ENCODE measurements around the gene CD80. TPM values are rescaled to one million over a fixed set of nuclear protein-coding genes. Genes with fewer than 3 reads are reported as not detected.

CD80 gene
- total RNA-seq, 1 experiment from 2014 or later: not detected

DNA sequence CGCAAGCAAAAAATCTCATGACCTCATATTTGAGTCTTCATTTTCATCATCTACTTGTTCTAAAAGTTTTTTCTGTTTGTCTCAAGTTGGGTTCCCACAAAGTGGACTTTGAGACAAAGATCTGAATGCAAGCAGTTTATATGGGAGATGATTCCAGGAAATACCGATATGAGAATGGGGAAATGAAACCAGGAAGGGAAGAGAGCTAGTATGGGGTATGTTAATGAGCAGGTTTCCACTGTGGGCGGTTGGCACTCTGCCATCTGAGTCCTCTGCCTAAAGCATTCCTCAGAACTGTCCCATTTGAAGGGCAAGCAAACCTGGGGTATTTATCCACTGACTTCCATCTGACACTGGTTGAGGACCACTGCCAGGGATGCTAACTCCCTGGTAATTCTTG is 28.7 kb upstream of the CD80 start:
- Mint-ChIP-seq H3K27me3 (ENCODE audit: insufficient read depth, unreplicated experiment) (peaks cover 12% of the 10 kb centered on the region), H3K4me1 (ENCODE audit: insufficient read depth, unreplicated experiment) (no peaks in the 10 kb centered on the region), H3K4me3 (ENCODE audit: unreplicated experiment) (no peak overlapping the region), H3K36me3 (ENCODE audit: insufficient read depth, unreplicated experiment) (no peaks in the 10 kb centered on the region), H3K27ac (ENCODE audit: low read depth, unreplicated experiment) (no peak overlapping the region), H3K9me3 (ENCODE audit: unreplicated experiment) (peaks cover 8% of the 10 kb centered on the region)
- no peak for TF ChIP-seq CTCF (IDR thresholded peaks at IDR 0.05; ENCODE audit: unreplicated experiment)
- intact Hi-C loops (cut with micrococcal nuclease): no loop called here
- DNase-seq (ENCODE audit: unreplicated experiment): peak; percentile 20
- BruUV-seq (replicated peaks): no TSS peak
- ChIA-PET CTCF (interaction anchor here (0.5 to 1.3 kb wide), 3 partner anchors 12 to 704 kb away, joined by 3 to 4 read pairs (median 3); no protein-coding TSS in a partner anchor), POLR2A (no interaction called here)

DNA sequence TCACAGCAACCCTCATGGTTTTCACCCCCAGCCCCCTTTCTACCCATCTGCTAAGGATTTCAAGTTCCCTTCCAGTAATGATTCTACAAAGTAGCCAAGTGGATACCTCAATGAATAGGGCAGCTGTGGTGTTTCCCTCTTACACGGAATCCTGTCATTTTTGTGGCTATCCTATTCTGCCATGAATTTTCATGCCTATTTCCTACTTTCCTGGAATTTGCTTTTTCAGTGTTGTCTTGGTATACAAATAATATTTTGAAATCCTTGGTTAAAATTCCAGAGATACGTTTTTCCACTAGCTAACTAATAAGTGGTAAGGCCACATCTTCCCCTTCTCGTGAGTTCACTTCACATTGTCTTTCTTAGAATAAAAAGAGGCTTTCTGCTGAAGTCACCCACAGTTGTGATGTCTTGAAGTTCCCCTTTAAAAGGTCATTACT is 27.3 kb upstream of the CD80 start:
- peaks cover 12% of the 10 kb centered on the region for H3K27me3 Mint-ChIP-seq (ENCODE audit: insufficient read depth, unreplicated experiment)
- peaks cover 8% of the 10 kb centered on the region for H3K9me3 Mint-ChIP-seq (ENCODE audit: unreplicated experiment)
- ChIA-PET CTCF (interaction anchor here (0.8 to 0.9 kb wide), 2 partner anchors 31 to 53 kb away, joined by 3 to 4 read pairs; no protein-coding TSS in a partner anchor), POLR2A (no interaction called here)
- peaks cover 5% of the 10 kb centered on the region for H3K4me1 Mint-ChIP-seq (ENCODE audit: insufficient read depth, unreplicated experiment)
- intact Hi-C loops (cut with micrococcal nuclease): no loop called here
- no peak for TF ChIP-seq CTCF (IDR thresholded peaks at IDR 0.05; ENCODE audit: unreplicated experiment)
- no TSS peak for BruUV-seq (replicated peaks)
- no peak for DNase-seq (ENCODE audit: unreplicated experiment)
- H3K36me3 Mint-ChIP-seq (ENCODE audit: insufficient read depth, unreplicated experiment): no peaks in the 10 kb centered on the region
- H3K4me3 Mint-ChIP-seq (ENCODE audit: unreplicated experiment): no peak overlapping the region
- no peak overlapping the region for H3K27ac Mint-ChIP-seq (ENCODE audit: low read depth, unreplicated experiment)

GRCh38 chr3:119585856-119586570 is 26.6 kb upstream of the CD80 start:
- POLR2A ChIA-PET: no interaction called here
- Mint-ChIP-seq H3K27me3 (ENCODE audit: insufficient read depth, unreplicated experiment) (peaks cover 12% of the 10 kb centered on the region), H3K27ac (ENCODE audit: low read depth, unreplicated experiment) (no peak overlapping the region), H3K4me3 (ENCODE audit: unreplicated experiment) (no peak overlapping the region), H3K9me3 (ENCODE audit: unreplicated experiment) (peaks cover 8% of the 10 kb centered on the region), H3K4me1 (ENCODE audit: insufficient read depth, unreplicated experiment) (peaks cover 5% of the 10 kb centered on the region), H3K36me3 (ENCODE audit: insufficient read depth, unreplicated experiment) (no peaks in the 10 kb centered on the region)
- DNase-seq (ENCODE audit: unreplicated experiment): no peak
- CTCF ChIA-PET: interaction anchor here (0.6 to 0.8 kb wide), 2 partner anchors 31 to 62 kb away, joined by 3 read pairs; no protein-coding TSS in a partner anchor
- intact Hi-C loops (cut with micrococcal nuclease): no loop called here
- no TSS peak for BruUV-seq (replicated peaks)
- no peak for TF ChIP-seq CTCF (IDR thresholded peaks at IDR 0.05; ENCODE audit: unreplicated experiment)

DNA sequence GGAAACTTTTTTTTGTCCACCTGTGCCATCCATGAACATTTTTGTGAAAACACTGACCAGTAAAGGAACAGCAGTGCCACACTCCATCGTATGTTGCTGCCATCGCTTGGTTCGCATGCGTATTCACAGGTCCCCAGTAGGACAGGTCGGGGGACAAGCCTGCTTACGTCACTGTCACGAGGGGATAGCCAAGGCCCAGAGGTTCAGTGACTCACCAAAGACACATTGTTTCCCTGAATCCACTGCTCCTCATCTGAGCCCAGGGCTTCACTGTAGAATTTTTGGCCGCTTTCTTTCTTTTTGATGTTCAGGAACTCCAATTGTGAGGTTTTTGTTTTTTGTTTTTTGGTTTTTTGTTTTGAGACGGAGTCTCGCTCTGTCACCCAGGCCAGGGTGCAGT is 25.8 kb upstream of the CD80 start:
- Mint-ChIP-seq H3K36me3 (ENCODE audit: insufficient read depth, unreplicated experiment) (no peaks in the 10 kb centered on the region), H3K4me1 (ENCODE audit: insufficient read depth, unreplicated experiment) (peaks cover 5% of the 10 kb centered on the region), H3K27ac (ENCODE audit: low read depth, unreplicated experiment) (no peak overlapping the region), H3K27me3 (ENCODE audit: insufficient read depth, unreplicated experiment) (peaks cover 12% of the 10 kb centered on the region), H3K9me3 (ENCODE audit: unreplicated experiment) (peaks cover 8% of the 10 kb centered on the region), H3K4me3 (ENCODE audit: unreplicated experiment) (no peak overlapping the region)
- BruUV-seq (replicated peaks): no TSS peak
- intact Hi-C loops (cut with micrococcal nuclease): no loop called here
- no peak for DNase-seq (ENCODE audit: unreplicated experiment)
- TF ChIP-seq CTCF (IDR thresholded peaks at IDR 0.05; ENCODE audit: unreplicated experiment): no peak
- POLR2A ChIA-PET: no interaction called here
- CTCF ChIA-PET: interaction anchor here (0.6 kb wide), 1 partner anchor 62 kb away, joined by 3 read pairs; no protein-coding TSS in a partner anchor

Measured in MCF 10A (cell line).